ENCODE measurements around the gene TEX29.
A peak's percentile ranks its signal among the peaks of the same experiment; 100 is the strongest.

The TEX29 gene

GRCh38 chr13:111372651-111373425 is 52.4 kb downstream of the TEX29 start:
- no peak for DNase-seq

- DNase-seq, result no peak
Measured at GRCh38 chr13:111373486-111373885, 53.0 kb downstream of the TEX29 start.

DNA sequence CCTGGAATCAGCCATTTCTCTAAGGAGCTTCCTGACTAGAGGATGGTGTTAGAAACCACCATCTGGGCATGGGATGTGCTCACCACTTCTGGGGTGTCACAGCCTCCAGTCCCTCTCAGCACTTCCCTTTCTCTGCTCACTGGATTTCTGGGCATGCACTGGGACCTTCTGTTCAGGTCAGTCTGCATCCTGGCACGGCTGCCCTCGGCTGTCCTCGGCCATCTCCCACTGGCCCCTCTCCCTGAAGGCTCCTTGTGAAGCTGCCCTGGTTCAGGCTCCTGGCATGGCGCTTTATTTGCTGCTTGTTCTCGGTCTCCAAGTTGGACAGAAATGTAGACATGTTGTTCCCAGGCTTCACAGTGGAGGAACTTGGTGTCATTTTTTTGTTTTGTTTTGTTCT is 60.0 kb downstream of the TEX29 start:
- DNase-seq, result no peak

DNA sequence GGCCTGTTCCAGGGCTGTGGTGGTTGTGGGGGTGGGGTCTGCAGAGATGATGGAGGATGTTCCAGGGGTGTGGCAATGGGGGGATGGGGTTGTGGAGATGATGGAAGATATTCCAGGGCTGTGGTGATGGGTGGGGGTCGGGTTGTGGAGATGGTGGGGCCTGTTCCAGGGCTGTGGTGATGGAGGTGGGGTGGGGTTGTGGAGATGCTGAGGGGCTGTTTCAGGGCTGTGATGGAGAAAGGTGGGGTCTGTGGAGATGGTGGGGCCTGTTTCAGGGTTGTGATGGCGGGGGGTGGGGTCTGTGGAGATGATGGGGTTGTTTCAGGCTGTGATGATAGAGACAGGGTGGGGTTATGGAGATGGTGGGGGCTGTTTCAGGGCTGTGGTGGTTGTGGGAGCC is 62.0 kb downstream of the TEX29 start:
- DNase-seq, result no peak

DNA sequence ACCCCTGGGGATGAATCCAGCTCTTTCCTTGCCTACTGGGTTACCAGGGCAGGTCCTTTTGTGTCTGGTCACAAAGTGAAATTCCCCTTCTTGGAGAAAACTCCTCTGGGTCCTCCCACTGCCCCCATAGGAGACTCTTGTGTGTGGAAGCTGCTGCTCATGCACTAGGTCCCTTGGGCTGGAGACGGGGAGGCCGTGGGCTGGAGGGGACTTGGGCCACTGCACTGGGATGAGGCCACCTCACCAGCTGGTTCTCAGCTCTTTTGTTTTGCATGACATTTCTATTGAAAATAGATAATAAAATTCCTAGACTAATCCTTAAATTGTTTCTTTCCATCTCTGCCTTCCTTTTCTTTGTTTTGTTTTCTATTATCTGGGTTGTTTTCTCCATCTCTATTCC is 62.4 kb downstream of the TEX29 start:
- no peak for DNase-seq

- no peak for DNase-seq
Measured at GRCh38 chr13:111383591-111384440, 63.4 kb downstream of the TEX29 start.

DNA sequence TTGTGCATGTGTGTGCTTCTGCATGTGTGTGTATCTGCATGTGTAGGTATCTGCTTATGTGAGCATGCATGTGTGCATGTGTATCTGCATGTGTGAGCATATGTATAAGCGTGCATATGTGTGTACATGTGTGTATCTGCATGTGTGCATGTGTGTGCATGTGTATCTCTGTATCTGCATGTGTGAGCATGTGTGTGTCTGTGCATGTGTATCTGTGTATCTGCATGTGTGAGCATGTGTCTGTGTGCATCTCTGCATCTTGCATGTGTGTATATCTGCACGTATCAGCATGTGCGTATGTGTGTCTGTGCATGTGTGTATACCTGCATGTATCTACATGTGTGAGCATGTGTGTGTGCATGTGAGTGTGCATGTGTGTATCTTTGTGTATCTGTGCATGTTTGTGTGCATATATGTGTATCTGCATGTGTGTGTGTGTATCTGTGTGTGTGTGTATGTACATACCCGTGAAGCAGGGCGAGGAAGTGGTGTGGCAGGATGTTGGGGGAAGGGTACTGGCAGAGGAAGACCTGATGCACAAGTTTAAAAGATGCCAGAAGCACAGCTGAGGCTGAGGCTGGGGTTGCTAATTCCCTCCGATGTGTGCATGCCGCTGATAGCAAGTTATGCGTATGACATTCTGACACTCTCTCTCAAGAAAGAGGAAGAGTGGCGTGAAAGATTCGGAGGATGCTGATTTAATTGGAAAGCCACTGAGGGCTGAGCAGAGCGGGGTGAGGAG is 64.2 kb downstream of the TEX29 start:
- peak; percentile 47 for DNase-seq

GRCh38 chr13:111385183-111385857 is 64.9 kb downstream of the TEX29 start:
- DNase-seq, result no peak

GRCh38 chr13:111387026-111387871 is 66.8 kb downstream of the TEX29 start:
- no peak for DNase-seq

GRCh38 chr13:111387945-111388600 is 67.6 kb downstream of the TEX29 start:
- no peak for DNase-seq

GRCh38 chr13:111388851-111389500 is 68.5 kb downstream of the TEX29 start:
- no peak for DNase-seq

DNA sequence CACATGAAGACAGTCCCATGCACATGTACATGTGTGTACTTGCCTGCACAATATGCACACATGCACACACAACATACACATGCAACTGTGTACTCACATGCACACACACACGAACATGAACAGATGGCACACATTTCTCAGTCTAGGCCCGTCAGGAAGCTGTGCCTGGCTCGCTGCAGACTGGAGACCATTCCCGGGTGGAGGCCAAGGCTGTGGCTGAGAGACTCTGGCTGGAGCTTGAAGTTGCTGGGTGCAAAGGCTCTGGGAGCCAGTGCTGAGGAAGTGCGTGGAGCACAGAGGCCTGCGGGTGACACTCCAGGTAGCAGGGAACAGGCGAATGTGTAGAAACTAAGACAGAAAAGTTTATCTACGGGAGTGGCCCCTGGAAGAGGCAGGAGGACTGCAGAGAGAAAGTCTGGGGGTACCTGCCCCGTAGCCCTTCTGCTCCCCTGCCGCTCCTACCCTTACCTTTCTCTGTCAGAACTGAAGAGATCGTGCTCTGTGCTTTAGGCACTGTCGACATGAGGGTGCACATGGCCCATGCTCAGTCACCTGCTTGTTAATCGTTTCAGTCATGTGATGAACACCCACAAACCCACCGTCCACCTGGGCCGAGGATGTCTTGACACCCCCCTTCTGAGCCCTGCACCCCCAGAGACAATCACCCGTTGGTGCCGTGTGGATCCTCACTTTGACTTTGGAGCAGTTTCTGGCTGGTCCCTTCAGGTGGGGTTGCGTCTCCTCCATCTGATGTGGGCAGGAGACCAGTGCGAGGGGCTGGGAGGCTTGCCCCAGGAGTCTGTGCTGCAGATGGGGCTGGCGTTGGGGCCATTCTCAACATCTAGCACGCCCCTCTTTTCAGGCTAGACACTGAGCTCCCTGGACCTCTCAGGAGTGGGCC is 69.4 kb downstream of the TEX29 start:
- DNase-seq, result no peak

DNA sequence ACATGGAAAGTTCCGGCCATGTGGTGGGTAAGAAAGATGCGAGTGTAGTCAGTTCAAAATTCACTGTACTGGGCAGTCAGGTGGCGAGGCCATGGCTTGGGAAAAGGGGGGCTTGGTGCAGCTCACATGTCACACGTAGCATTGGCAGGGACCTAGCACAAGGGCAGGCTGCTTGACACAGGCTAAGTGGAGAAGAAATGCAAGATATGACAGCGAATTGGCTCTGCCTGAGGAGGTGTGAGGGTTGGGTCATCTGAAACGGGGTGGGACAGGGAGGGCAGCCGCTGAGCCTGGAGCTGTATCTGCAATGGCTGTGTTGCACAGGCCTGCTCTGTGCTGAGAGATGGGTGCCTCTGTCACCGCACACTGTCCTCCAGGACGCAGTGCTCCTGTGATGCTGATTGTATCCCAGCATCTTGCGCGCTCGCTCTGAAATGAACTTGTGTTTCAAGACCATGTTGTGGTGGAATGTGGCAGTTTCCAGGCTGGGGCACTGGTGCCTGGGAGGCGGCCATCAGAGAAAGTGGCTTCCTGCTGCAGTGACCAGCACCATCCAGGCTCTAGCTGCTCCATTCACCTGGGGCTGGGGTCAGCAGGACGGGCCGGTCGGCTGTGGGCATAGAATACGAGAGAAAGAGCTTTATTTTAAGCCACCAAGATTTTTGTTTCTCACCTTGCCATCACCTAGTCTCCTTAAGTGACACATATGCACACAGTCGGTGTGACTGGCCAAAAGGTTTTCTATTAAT is 70.3 kb downstream of the TEX29 start:
- no peak for DNase-seq

DNA sequence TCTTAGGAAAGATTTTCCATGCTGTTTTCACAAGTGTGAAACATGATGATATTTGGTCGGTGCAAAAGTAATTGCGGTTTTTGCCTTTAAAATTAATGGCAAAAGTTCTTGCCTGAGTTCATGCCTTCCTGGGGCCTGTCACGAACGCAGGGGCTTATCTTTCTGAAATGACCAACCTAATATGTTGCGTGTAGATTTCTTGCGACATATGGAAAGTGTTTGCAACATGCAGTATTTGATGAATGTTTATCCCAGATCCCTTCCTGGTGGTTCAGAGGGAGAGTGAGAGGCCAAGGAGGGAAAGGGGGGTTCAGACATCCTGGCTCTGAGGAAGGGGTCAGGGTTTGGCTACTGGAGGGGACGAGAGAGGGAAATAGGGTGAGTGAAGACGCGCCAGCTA is 72.0 kb downstream of the TEX29 start:
- no peak for DNase-seq

- no peak for DNase-seq
Measured at GRCh38 chr13:111393221-111393790, 72.9 kb downstream of the TEX29 start.

All from hematopoietic multipotent progenitor cell treated with erythropoietin and hydrocortisone succinate and interleukin-3 and kit ligand, for 6 days (in vitro differentiated cells).